AG09309 (cell line): ENCODE data around the gene GAB4.

Experiments used
- DNase-seq: peaks from one replicate; pipeline ENCODE4 v3.0.0-alpha.2; 2010; ENCODE audit warnings: low read depth
- H3K4me3 ChIP-seq: 2 replicates; pipeline ENCODE4 v1.5.1; 2011; ENCODE audit warnings: mild to moderate bottlenecking, low read depth, low read length, moderate library complexity; ENCODE audit not compliant: control insufficient read depth
- CTCF ChIP-seq: IDR thresholded peaks from 2 replicates; pipeline ENCODE4 v1.5.1; 2011; ENCODE audit warnings: mild to moderate bottlenecking, low read depth, low read length, inconsistent platforms; ENCODE audit not compliant: insufficient read depth, control insufficient read depth; ENCODE audit errors: missing control alignments

Gene GAB4

GRCh38 chr22:16956290-16956689, 51.7 kb downstream of the GAB4 start:
- H3K4me3 ChIP-seq = no peak overlapping the region
- no peak for DNase-seq
- TF ChIP-seq CTCF = no peak

- DNase-seq = no peak
- no peak overlapping the region for H3K4me3 ChIP-seq
- no peak for TF ChIP-seq CTCF
Measured at GRCh38 chr22:16955678-16956210, 52.3 kb downstream of the GAB4 start.

- no peak for DNase-seq
- H3K4me3 ChIP-seq = no peak overlapping the region
- no peak for TF ChIP-seq CTCF
Measured at GRCh38 chr22:16955081-16955480, 52.9 kb downstream of the GAB4 start.

GRCh38 chr22:16954060-16954403, 54.0 kb downstream of the GAB4 start:
- no peak for TF ChIP-seq CTCF
- DNase-seq = no peak
- H3K4me3 ChIP-seq = no peak overlapping the region

GRCh38 chr22:16953206-16954059, 54.6 kb downstream of the GAB4 start:
- no peak for TF ChIP-seq CTCF
- DNase-seq = no peak
- H3K4me3 ChIP-seq = no peak overlapping the region

- H3K4me3 ChIP-seq = no peak overlapping the region
- no peak for TF ChIP-seq CTCF
- no peak for DNase-seq
Measured at GRCh38 chr22:16949561-16949960, 58.5 kb downstream of the GAB4 start.
